HUES6 (cell line): Measurements from ENCODE around the gene FHDC1.

Source experiments
- H3K27ac ChIP-seq: 2 replicates; pipeline ENCODE4 v1.7.0; 2013; ENCODE audit warnings: low read depth, mild to moderate bottlenecking, low read length, inconsistent platforms
- H3K27me3 ChIP-seq: 2 replicates; pipeline ENCODE4 v1.6.1; 2013; ENCODE audit warnings: low read length; ENCODE audit not compliant: control insufficient read depth, insufficient read depth
- H3K36me3 ChIP-seq: 2 replicates; pipeline ENCODE4 v1.6.1; 2013; ENCODE audit warnings: low read length; ENCODE audit not compliant: control insufficient read depth, insufficient read depth
- H3K4me1 ChIP-seq: 2 replicates; pipeline ENCODE4 v1.6.1; 2013; ENCODE audit warnings: low read length; ENCODE audit not compliant: control insufficient read depth, insufficient read depth
- H3K4me3 ChIP-seq: 2 replicates; pipeline ENCODE4 v1.5.1; 2013; ENCODE audit warnings: low read depth, low read length
- H3K9ac ChIP-seq: one replicate; pipeline ENCODE4 v1.6.1; 2013; ENCODE audit warnings: mild to moderate bottlenecking, low read length
- H3K9me3 ChIP-seq: 2 replicates; pipeline ENCODE4 v1.6.1; 2013; ENCODE audit warnings: low read depth, low read length; ENCODE audit not compliant: control insufficient read depth, insufficient read depth

The FHDC1 gene

GRCh38 chr4:152959080-152959479 is 23.0 kb downstream of the FHDC1 start:
- Histone ChIP-seq H3K9me3 (no peaks in the 10 kb centered on the region), H3K27ac (no peak overlapping the region), H3K36me3 (peaks cover 42% of the 10 kb centered on the region), H3K27me3 (no peaks in the 10 kb centered on the region), H3K4me3 (no peak overlapping the region), H3K4me1 (peaks cover 24% of the 10 kb centered on the region; the same call in 1 of the 2 replicates), H3K9ac (no peak overlapping the region)

- Histone ChIP-seq H3K9me3 (no peaks in the 10 kb centered on the region), H3K4me3 (no peak overlapping the region), H3K4me1 (peaks cover 24% of the 10 kb centered on the region; the same call in 1 of the 2 replicates), H3K9ac (no peak overlapping the region), H3K27ac (no peak overlapping the region), H3K27me3 (no peaks in the 10 kb centered on the region), H3K36me3 (peaks cover 44% of the 10 kb centered on the region)
Measured at GRCh38 chr4:152960082-152960481, 24.0 kb downstream of the FHDC1 start.

GRCh38 chr4:152961014-152961772 is 25.1 kb downstream of the FHDC1 start:
- Histone ChIP-seq H3K9me3 (no peaks in the 10 kb centered on the region), H3K9ac (no peak overlapping the region), H3K36me3 (peaks cover 55% of the 10 kb centered on the region), H3K4me1 (peaks cover 20% of the 10 kb centered on the region; the same call in 1 of the 2 replicates), H3K27ac (no peak overlapping the region), H3K27me3 (no peaks in the 10 kb centered on the region), H3K4me3 (no peak overlapping the region)

GRCh38 chr4:152961773-152962115 is 25.6 kb downstream of the FHDC1 start:
- no peaks in the 10 kb centered on the region for H3K9me3 ChIP-seq
- H3K27me3 ChIP-seq = no peaks in the 10 kb centered on the region
- H3K4me3 ChIP-seq = no peak overlapping the region
- H3K4me1 ChIP-seq = peaks cover 15% of the 10 kb centered on the region; the same call in 1 of the 2 replicates
- peaks cover 60% of the 10 kb centered on the region for H3K36me3 ChIP-seq
- H3K9ac ChIP-seq = no peak overlapping the region
- H3K27ac ChIP-seq = no peak overlapping the region

- Histone ChIP-seq H3K27me3 (no peaks in the 10 kb centered on the region), H3K9ac (no peak overlapping the region), H3K9me3 (no peaks in the 10 kb centered on the region), H3K4me3 (no peak overlapping the region), H3K27ac (no peak overlapping the region), H3K4me1 (peaks cover 11% of the 10 kb centered on the region; the same call in 1 of the 2 replicates), H3K36me3 (peaks cover 57% of the 10 kb centered on the region)
Measured at GRCh38 chr4:152962150-152962549, 26.0 kb downstream of the FHDC1 start.

- H3K27me3 ChIP-seq = no peaks in the 10 kb centered on the region
- peaks cover 77% of the 10 kb centered on the region for H3K36me3 ChIP-seq
- H3K27ac ChIP-seq = no peak overlapping the region
- no peak overlapping the region for H3K9ac ChIP-seq
- H3K4me3 ChIP-seq = no peak overlapping the region
- no peaks in the 10 kb centered on the region for H3K9me3 ChIP-seq
- H3K4me1 ChIP-seq = peaks cover 7% of the 10 kb centered on the region; the same call in 1 of the 2 replicates
Measured at GRCh38 chr4:152964335-152964734, 28.2 kb downstream of the FHDC1 start.

- H3K27ac ChIP-seq = no peak overlapping the region
- H3K36me3 ChIP-seq = peaks cover 86% of the 10 kb centered on the region
- H3K9me3 ChIP-seq = no peaks in the 10 kb centered on the region
- H3K4me1 ChIP-seq = peaks cover 7% of the 10 kb centered on the region; the same call in 1 of the 2 replicates
- H3K27me3 ChIP-seq = no peaks in the 10 kb centered on the region
- H3K4me3 ChIP-seq = no peak overlapping the region
- no peak overlapping the region for H3K9ac ChIP-seq
Measured at GRCh38 chr4:152965611-152966010, 29.5 kb downstream of the FHDC1 start.

GRCh38 chr4:152967907-152968306 is 31.8 kb downstream of the FHDC1 start:
- H3K9ac ChIP-seq = no peak overlapping the region
- H3K9me3 ChIP-seq = no peaks in the 10 kb centered on the region
- no peak overlapping the region for H3K4me3 ChIP-seq
- H3K36me3 ChIP-seq = peaks cover 91% of the 10 kb centered on the region
- H3K4me1 ChIP-seq = no peaks in the 10 kb centered on the region
- no peak overlapping the region for H3K27ac ChIP-seq
- H3K27me3 ChIP-seq = no peaks in the 10 kb centered on the region

GRCh38 chr4:152968806-152969394 is 32.8 kb downstream of the FHDC1 start:
- Histone ChIP-seq H3K36me3 (peaks cover 90% of the 10 kb centered on the region), H3K9ac (no peak overlapping the region), H3K9me3 (no peaks in the 10 kb centered on the region), H3K4me3 (no peak overlapping the region), H3K27ac (no peak overlapping the region), H3K4me1 (no peaks in the 10 kb centered on the region), H3K27me3 (no peaks in the 10 kb centered on the region)

GRCh38 chr4:152970102-152970820 is 34.1 kb downstream of the FHDC1 start:
- Histone ChIP-seq H3K9me3 (no peaks in the 10 kb centered on the region), H3K27ac (no peak overlapping the region), H3K4me1 (no peaks in the 10 kb centered on the region), H3K27me3 (no peaks in the 10 kb centered on the region), H3K4me3 (no peak overlapping the region), H3K36me3 (peaks cover 88% of the 10 kb centered on the region), H3K9ac (no peak overlapping the region)

GRCh38 chr4:152971053-152971452 is 34.9 kb downstream of the FHDC1 start:
- Histone ChIP-seq H3K27ac (no peak overlapping the region), H3K36me3 (peaks cover 85% of the 10 kb centered on the region), H3K4me1 (no peaks in the 10 kb centered on the region), H3K27me3 (no peaks in the 10 kb centered on the region), H3K9me3 (no peaks in the 10 kb centered on the region), H3K4me3 (no peak overlapping the region), H3K9ac (no peak overlapping the region)
